ENCODE data around the gene UBE2F.

DNA sequence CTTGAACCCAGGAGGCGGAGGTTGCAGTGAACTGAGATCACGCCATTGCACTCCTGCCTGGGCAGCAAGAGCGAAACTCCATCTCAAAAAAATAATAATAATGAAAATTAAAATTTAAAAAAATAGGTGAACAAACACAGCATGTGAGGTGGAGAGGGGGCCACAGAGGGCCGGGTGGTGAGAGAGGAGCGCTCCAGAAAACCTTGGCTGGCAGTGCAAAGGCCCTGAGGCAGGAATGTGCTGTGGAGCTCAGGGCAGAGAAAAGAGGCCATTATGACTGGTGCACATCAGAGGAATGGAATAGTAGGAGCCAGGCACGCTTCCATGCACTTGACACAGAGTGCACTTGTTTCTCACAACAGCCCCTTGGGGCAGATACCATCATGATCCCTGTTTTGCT is 72.3 kb downstream of the UBE2F start:
- TF ChIP-seq, protein P1, sequence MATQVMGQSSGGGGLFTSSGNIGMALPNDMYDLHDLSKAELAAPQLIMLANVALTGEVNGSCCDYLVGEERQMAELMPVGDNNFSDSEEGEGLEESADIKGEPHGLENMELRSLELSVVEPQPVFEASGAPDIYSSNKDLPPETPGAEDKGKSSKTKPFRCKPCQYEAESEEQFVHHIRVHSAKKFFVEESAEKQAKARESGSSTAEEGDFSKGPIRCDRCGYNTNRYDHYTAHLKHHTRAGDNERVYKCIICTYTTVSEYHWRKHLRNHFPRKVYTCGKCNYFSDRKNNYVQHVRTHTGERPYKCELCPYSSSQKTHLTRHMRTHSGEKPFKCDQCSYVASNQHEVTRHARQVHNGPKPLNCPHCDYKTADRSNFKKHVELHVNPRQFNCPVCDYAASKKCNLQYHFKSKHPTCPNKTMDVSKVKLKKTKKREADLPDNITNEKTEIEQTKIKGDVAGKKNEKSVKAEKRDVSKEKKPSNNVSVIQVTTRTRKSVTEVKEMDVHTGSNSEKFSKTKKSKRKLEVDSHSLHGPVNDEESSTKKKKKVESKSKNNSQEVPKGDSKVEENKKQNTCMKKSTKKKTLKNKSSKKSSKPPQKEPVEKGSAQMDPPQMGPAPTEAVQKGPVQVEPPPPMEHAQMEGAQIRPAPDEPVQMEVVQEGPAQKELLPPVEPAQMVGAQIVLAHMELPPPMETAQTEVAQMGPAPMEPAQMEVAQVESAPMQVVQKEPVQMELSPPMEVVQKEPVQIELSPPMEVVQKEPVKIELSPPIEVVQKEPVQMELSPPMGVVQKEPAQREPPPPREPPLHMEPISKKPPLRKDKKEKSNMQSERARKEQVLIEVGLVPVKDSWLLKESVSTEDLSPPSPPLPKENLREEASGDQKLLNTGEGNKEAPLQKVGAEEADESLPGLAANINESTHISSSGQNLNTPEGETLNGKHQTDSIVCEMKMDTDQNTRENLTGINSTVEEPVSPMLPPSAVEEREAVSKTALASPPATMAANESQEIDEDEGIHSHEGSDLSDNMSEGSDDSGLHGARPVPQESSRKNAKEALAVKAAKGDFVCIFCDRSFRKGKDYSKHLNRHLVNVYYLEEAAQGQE (IDR thresholded peaks at IDR 0.05; ENCODE audit: insufficient read depth in 1 of 2, low read depth in 2 of 2, low read length in 2 of 2) = no peak
- TF ChIP-seq POLR2AphosphoS5 (IDR thresholded peaks at IDR 0.05; ENCODE audit: low read depth, low read length) (no peak), TAF1 (IDR thresholded peaks at IDR 0.05; ENCODE audit: borderline replicate concordance, insufficient read depth, low read length) (no peak), FOXP2 (optimal IDR thresholded peaks at IDR 0.05; ENCODE audit: borderline replicate concordance, extremely low read depth, extremely low read length, insufficient read depth) (no peak), SIN3A (IDR thresholded peaks at IDR 0.05; ENCODE audit: borderline replicate concordance, insufficient read depth, low read length) (no peak)
